GM12878 (cell line): ENCODE measurements around the gene POGLUT3. TPM values are rescaled to one million over a fixed set of nuclear protein-coding genes. Genes with fewer than 3 reads are reported as not detected.

Experiments used
- CBX5 ChIP-seq: sonication (generic); IDR thresholded peaks from 2 replicates; pipeline ENCODE4 v1.6.1; 2016; ENCODE audit warnings: low read depth, moderate library complexity, mild to moderate bottlenecking, inconsistent platforms
- CHD2 ChIP-seq: IDR thresholded peaks from 2 replicates; pipeline ENCODE4 v1.6.1; 2011; ENCODE audit warnings: low read depth, low read length, improper control_type of control experiment, borderline replicate concordance
- DPF2 ChIP-seq: fragments of 450-650 bp; IDR thresholded peaks from 2 replicates; pipeline ENCODE4 v1.6.1; 2017; ENCODE audit warnings: mild to moderate bottlenecking
- HCFC1 ChIP-seq: fragments of 150-350 bp; IDR thresholded peaks from 2 replicates; pipeline ENCODE4 v1.6.1; 2014; ENCODE audit warnings: low read length
- KAT2A ChIP-seq: conservative IDR thresholded peaks from 2 replicates; pipeline ENCODE4 v1.6.1; 2011; ENCODE audit warnings: low read depth, low read length; ENCODE audit not compliant: control insufficient read depth
- MXI1 ChIP-seq: fragments of 150-350 bp; IDR thresholded peaks from 2 replicates; pipeline ENCODE4 v1.6.1; 2011; ENCODE audit warnings: low read depth, mild to moderate bottlenecking, inconsistent platforms, low read length, improper control_type of control experiment
- NR2F1 ChIP-seq: fragments of 450-650 bp; conservative IDR thresholded peaks from 2 replicates; pipeline ENCODE4 v1.6.1; 2017; ENCODE audit warnings: mild to moderate bottlenecking
- NRF1 ChIP-seq: conservative IDR thresholded peaks from 2 replicates; pipeline ENCODE4 v1.6.1; 2011; ENCODE audit warnings: mild to moderate bottlenecking, low read depth, low read length, improper control_type of control experiment
- POLR2AphosphoS5 ChIP-seq: IDR thresholded peaks from 2 replicates; pipeline ENCODE4 v1.6.1; 2011; ENCODE audit warnings: mild to moderate bottlenecking, low read length, inconsistent platforms
- POU2F2 ChIP-seq: IDR thresholded peaks from 3 replicates; pipeline ENCODE4 v1.6.1; 2011; ENCODE audit warnings: low read depth, mild to moderate bottlenecking, low read length, borderline replicate concordance
- SIN3A ChIP-seq: IDR thresholded peaks from 2 replicates; pipeline ENCODE4 v1.6.1; 2012; ENCODE audit warnings: low read depth, low read length, improper control_type of control experiment
- SMC3 ChIP-seq: IDR thresholded peaks from 2 replicates; pipeline ENCODE4 v1.6.1; 2011; ENCODE audit warnings: low read length, improper control_type of control experiment, borderline replicate concordance
- SRF ChIP-seq, 2 experiments: IDR thresholded peaks; 2 replicates each; pipeline ENCODE4 v1.6.1; 2011; ENCODE audit warnings: low read depth in 2 of 2, low read length in 2 of 2, mild to moderate bottlenecking in 1 of 2, moderate library complexity in 1 of 2
- STAT1 ChIP-seq: fragments of 450-650 bp; conservative IDR thresholded peaks from 2 replicates; pipeline ENCODE4 v1.6.1; 2014; ENCODE audit warnings: antibody characterized with exemption, mild to moderate bottlenecking
- TCF12 ChIP-seq: IDR thresholded peaks from 2 replicates; pipeline ENCODE4 v1.6.1; 2011; ENCODE audit warnings: low read depth, mild to moderate bottlenecking, low read length
- WRNIP1 ChIP-seq: IDR thresholded peaks from 2 replicates; pipeline ENCODE4 v1.6.1; 2011; ENCODE audit warnings: low read depth, low read length, improper control_type of control experiment, borderline replicate concordance
- YBX1 ChIP-seq: fragments of 450-650 bp; IDR thresholded peaks from 2 replicates; pipeline ENCODE4 v1.6.1; 2016; ENCODE audit warnings: antibody characterized with exemption
- polyA plus RNA-seq, 11 experiments: library from polyadenylated mRNA; depleted of rRNA in 4 of 11; unstranded in 6 of 11; stranded (reverse) in 5 of 11; fragments of >200 nt; fragmentation: Nextera tagmentation in 4 of 11; fragmentation: Illumina TruSeq in 1 of 11; extraction: Ambion mirVana in 4 of 11; extraction: Trizol in 1 of 11; gene quantifications; 1 replicate in 1 of 11; 2 replicates in 10 of 11; pipeline versions ENCODE4 v1.2.1 to v1.2.3, GENCODE V29; 2011 to 2016; ENCODE audit warnings: inconsistent platforms in 2 of 11, missing spikeins in 2 of 11, low read depth in 1 of 11
- total RNA-seq, 4 experiments: library from RNA; depleted of rRNA in 3 of 4; stranded (reverse); fragments of >200 nt in 3 of 4; fragmentation: Illumina TruSeq in 1 of 4; extraction: Trizol in 1 of 4; gene quantifications; 2 replicates each; pipeline versions ENCODE4 v1.2.1 to v1.2.3, GENCODE V29; 2013 to 2021
- TF ChIP-seq, protein P1 (sequence below): fragments of 450-650 bp; IDR thresholded peaks from 2 replicates; pipeline ENCODE4 v1.6.1; 2017; ENCODE audit warnings: mild to moderate bottlenecking, moderate library complexity
- TF ChIP-seq, protein P2 (sequence below): fragments of 450-650 bp; formaldehyde crosslinking; IDR thresholded peaks from 2 replicates; pipeline ENCODE4 v1.4.0; 2020; ENCODE audit warnings: mild to moderate bottlenecking, moderate library complexity
- TF ChIP-seq, protein P3 (sequence below): fragments of 450-650 bp; IDR thresholded peaks from 2 replicates; pipeline ENCODE4 v1.6.1; 2018; ENCODE audit warnings: borderline replicate concordance, mild to moderate bottlenecking; ENCODE audit not compliant: partially characterized antibody

POGLUT3 gene
- total and polyA plus RNA-seq, 10 of the 15 experiments (the other 5 are each of a cell fraction or from before 2014, with no cell fraction given) = 3.7 to 21.5 (median 12.9) TPM

DNA sequence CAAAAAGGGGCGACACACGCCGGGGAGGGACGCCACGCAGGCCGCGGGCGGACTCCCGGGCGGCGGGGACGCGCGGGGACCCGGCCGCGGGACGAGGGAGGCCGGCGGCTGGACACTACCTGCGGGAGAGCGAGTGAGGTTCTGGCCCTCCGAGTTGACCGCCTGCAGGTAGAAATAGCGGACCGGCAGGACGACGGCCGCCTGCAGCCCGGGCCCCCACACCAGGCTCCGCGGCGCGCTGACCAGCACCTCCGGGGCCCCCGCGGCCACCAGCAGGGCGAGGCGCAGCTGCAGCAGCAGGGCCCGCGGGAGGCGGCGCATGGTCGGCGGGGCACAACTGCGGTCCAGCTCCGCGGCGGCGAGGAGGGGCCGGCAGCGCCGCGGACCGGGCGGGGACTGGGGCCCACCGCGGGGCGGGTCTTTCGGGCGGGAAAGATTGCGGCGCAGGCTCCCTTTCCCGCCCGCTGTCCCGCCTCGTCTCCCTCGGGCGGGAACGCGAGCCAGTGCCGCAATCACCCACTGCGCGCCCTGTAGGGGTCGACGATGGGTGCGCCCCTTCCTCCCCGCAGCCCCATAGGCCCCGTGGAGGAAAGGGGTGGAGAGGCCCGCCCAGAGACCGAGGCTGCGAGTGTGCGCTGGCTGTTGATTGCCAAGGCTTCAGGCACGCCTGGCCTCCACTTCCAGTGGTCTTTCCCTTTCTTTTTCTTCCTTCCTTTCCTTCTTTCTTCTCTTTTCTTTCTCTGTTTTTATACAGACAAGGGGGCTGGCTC is at the start of gene POGLUT3 (continued):
- TF ChIP-seq TCF12 = 0 out of 2 replicates have a peak, but pooled peaks have one; percentile 15
- TF ChIP-seq, protein P1, sequence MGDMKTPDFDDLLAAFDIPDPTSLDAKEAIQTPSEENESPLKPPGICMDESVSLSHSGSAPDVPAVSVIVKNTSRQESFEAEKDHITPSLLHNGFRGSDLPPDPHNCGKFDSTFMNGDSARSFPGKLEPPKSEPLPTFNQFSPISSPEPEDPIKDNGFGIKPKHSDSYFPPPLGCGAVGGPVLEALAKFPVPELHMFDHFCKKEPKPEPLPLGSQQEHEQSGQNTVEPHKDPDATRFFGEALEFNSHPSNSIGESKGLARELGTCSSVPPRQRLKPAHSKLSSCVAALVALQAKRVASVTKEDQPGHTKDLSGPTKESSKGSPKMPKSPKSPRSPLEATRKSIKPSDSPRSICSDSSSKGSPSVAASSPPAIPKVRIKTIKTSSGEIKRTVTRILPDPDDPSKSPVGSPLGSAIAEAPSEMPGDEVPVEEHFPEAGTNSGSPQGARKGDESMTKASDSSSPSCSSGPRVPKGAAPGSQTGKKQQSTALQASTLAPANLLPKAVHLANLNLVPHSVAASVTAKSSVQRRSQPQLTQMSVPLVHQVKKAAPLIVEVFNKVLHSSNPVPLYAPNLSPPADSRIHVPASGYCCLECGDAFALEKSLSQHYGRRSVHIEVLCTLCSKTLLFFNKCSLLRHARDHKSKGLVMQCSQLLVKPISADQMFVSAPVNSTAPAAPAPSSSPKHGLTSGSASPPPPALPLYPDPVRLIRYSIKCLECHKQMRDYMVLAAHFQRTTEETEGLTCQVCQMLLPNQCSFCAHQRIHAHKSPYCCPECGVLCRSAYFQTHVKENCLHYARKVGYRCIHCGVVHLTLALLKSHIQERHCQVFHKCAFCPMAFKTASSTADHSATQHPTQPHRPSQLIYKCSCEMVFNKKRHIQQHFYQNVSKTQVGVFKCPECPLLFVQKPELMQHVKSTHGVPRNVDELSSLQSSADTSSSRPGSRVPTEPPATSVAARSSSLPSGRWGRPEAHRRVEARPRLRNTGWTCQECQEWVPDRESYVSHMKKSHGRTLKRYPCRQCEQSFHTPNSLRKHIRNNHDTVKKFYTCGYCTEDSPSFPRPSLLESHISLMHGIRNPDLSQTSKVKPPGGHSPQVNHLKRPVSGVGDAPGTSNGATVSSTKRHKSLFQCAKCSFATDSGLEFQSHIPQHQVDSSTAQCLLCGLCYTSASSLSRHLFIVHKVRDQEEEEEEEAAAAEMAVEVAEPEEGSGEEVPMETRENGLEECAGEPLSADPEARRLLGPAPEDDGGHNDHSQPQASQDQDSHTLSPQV = 0 out of 2 replicates have a peak, but pooled peaks have one; percentile 69
- no peak for TF ChIP-seq CBX5
- no peak for TF ChIP-seq SMC3
- TF ChIP-seq KAT2A = no peak
- TF ChIP-seq HCFC1 = no peak
- peak; percentile 60 for TF ChIP-seq NR2F1
- TF ChIP-seq WRNIP1 = no peak
- no peak for TF ChIP-seq STAT1
- no peak for TF ChIP-seq POLR2AphosphoS5
- TF ChIP-seq, protein P2, sequence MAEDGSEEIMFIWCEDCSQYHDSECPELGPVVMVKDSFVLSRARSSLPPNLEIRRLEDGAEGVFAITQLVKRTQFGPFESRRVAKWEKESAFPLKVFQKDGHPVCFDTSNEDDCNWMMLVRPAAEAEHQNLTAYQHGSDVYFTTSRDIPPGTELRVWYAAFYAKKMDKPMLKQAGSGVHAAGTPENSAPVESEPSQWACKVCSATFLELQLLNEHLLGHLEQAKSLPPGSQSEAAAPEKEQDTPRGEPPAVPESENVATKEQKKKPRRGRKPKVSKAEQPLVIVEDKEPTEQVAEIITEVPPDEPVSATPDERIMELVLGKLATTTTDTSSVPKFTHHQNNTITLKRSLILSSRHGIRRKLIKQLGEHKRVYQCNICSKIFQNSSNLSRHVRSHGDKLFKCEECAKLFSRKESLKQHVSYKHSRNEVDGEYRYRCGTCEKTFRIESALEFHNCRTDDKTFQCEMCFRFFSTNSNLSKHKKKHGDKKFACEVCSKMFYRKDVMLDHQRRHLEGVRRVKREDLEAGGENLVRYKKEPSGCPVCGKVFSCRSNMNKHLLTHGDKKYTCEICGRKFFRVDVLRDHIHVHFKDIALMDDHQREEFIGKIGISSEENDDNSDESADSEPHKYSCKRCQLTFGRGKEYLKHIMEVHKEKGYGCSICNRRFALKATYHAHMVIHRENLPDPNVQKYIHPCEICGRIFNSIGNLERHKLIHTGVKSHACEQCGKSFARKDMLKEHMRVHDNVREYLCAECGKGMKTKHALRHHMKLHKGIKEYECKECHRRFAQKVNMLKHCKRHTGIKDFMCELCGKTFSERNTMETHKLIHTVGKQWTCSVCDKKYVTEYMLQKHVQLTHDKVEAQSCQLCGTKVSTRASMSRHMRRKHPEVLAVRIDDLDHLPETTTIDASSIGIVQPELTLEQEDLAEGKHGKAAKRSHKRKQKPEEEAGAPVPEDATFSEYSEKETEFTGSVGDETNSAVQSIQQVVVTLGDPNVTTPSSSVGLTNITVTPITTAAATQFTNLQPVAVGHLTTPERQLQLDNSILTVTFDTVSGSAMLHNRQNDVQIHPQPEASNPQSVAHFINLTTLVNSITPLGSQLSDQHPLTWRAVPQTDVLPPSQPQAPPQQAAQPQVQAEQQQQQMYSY (CRISPR knock-in tag) = no peak
- peak; percentile 88; the same call in 1 of the 2 replicates for TF ChIP-seq DPF2
- no peak; the same call in 2 of the 3 replicates for TF ChIP-seq POU2F2
- TF ChIP-seq YBX1 = no peak
- no peak; the same call in 1 of the 2 replicates for TF ChIP-seq SIN3A
- TF ChIP-seq SRF (IDR thresholded peaks at IDR 0.05; ENCODE audit: low read depth in 2 of 2, low read length in 2 of 2) = no peak
- TF ChIP-seq, protein P3, sequence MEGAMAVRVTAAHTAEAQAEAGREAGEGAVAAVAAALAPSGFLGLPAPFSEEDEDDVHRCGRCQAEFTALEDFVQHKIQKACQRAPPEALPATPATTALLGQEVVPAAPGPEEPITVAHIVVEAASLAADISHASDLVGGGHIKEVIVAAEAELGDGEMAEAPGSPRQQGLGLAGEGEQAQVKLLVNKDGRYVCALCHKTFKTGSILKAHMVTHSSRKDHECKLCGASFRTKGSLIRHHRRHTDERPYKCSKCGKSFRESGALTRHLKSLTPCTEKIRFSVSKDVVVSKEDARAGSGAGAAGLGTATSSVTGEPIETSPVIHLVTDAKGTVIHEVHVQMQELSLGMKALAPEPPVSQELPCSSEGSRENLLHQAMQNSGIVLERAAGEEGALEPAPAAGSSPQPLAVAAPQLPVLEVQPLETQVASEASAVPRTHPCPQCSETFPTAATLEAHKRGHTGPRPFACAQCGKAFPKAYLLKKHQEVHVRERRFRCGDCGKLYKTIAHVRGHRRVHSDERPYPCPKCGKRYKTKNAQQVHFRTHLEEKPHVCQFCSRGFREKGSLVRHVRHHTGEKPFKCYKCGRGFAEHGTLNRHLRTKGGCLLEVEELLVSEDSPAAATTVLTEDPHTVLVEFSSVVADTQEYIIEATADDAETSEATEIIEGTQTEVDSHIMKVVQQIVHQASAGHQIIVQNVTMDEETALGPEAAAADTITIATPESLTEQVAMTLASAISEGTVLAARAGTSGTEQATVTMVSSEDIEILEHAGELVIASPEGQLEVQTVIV = no peak
- no peak for TF ChIP-seq CHD2
- no peak for TF ChIP-seq NRF1
- no peak for TF ChIP-seq MXI1
